GM18868 (cell line): ENCODE results near the gene MEGF11.

Source experiments
- ATAC-seq: cut with Tn5 transposase; IDR thresholded peaks from one replicate; pipeline ENCODE4 v1.9.1; 2021; ENCODE audit warnings: mild to moderate bottlenecking, moderate library complexity; ENCODE audit not compliant: unreplicated experiment

The MEGF11 gene

DNA sequence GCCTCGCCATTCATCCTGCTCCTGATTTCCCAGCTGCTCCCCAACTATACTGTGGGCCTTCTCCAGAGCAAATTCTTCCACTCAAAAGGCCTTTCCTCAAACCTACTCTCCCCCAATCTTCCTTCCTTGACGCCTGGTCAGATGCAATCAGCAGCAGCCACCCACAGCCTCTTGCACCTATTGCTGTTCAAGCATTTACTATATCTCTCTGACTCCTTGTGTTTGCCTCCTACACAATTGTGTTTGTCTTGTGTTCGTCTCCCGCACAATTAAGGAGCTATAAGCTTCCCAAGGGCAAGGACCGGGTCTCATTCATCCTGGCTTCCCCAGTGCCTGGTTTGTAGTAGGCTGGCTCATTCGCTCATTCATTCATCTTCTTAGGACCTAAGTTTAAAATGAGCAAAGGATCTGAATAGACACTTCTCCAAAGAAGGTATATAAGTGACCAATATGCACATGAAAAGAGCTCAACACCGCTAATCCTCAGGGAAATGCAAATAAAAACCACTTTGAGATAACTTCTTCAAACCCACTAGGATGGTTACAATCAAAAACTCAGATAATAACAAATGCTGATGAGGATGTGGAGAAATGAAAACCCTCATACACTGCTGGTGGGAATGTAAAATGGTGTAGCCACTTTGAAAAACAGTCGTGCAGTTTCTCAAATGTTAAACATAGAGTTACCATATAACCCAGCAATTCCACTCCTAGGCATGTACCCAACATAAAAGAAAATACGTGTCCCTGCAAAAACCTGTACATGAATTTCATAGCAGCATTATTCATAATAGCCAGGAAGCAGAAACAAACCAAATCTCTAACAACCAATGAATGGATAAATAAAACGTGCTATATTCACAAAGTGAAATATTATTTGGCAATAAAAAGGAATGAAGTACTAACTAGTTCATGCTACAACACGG lies 31.0 kb downstream of the MEGF11 start:
- no peak for ATAC-seq

DNA sequence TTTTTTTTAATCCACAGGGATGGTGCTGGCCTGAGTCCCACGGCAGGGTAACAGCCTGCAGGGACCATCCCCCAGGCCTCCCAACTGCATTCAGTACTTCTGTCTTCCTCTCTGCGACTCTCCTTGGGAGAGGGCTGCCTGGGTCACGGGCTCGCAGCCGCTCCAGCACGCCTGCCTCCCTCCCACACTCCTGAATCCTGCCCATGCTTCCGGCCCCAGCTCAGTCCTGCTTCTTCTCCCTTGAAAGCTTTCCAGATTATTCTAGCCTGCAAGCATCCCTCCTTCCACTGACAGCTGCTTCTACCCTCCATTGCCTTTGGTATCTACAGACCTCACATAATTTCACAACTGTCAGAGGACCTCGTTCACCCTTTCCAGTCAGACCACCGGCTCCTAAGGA lies 32.4 kb downstream of the MEGF11 start:
- no peak for ATAC-seq

DNA sequence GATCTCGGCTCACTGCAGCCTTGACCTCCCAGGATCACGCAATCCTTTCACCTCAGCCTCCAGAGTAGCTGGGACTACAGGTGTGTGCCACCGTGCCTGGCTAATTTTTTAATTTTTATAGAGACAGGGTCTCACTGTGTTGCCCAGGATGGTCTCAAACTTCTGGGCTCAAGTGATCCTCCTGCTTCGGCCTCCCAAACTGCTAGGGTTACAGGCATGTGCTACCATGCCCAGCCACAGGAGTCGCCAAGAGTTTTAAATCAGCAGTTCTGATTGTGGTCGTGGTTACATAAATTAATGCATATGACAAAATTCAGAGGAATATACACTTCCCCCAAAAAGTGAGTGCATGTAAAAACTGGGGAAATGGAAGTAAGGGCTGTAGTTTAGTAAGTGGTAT lies 32.9 kb downstream of the MEGF11 start:
- no peak for ATAC-seq

DNA sequence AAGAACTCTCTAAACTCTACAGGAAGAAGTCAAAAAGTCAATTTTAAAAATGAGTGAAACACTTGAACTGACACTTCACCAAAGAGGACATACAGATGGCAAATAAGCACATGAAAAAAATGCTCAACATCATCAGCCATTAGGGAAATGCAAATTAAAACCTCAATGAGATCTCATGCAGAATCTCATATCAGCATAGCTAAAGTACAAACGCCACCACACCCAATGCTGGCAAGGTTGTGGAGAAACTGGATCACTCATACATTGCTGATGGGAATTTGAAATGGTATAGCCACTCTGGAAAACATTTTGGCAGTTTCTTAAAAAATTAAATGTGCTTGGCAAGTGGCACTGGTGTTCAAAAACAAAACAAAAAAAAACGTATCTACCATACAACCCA lies 34.2 kb downstream of the MEGF11 start:
- ATAC-seq, result no peak

DNA sequence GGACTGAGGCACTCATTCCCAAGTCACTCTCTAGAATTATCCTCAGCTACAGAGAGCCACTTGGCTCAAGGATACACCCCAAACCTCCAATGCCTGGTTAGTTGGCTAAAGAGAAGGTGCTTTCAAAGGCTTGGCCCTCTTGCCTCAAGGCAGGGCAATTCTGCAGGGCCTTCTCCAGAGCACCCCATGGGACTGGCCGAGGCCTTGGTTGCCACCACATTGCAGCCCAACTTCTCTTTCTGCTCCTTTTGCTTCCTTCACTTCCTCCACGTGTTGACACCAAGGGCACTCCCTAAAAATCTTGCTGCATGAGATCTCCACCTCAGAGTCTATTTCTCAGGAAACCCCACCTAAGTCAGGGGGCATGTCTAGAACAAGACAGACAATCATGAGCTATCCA lies 36.7 kb downstream of the MEGF11 start:
- no peak for ATAC-seq

DNA sequence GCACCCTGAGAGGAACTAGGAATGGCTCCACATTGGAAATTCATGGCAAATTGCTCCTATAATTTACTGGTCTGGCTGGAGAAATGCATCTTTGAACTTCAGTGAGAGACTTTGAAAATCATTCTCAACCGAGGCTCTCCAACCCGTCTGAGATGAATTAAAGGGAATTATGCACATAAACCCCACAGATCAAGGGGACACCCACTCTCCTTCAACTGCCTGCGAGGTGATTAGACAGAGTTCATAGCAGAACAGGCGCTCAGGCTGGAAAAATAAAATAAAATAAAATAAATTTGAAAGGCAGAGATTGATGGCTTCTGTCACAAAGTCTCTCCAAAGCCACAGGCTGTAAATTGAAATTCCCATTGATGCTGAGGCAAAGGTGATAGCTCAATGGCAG lies 37.7 kb downstream of the MEGF11 start:
- no peak for ATAC-seq

DNA sequence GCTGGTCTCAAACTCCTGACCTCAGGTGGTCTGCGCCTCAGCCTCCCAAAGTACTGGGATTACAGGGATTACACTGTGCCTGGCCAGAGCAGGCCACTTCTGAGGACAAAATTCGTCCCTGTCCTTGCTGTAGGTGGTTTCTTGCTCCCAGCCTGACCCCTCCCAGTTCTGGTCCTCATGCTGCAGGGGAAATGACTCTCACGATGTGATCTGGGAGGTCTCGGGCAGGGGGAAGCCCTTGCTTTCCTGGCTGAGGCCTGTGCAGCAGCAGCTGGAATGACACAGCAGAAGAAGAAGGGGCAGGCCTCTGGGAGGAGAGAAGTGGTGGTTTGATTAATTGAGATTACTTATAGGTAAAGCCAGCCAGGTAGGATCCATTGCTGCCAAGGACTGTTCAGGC lies 39.3 kb downstream of the MEGF11 start:
- no peak for ATAC-seq

DNA sequence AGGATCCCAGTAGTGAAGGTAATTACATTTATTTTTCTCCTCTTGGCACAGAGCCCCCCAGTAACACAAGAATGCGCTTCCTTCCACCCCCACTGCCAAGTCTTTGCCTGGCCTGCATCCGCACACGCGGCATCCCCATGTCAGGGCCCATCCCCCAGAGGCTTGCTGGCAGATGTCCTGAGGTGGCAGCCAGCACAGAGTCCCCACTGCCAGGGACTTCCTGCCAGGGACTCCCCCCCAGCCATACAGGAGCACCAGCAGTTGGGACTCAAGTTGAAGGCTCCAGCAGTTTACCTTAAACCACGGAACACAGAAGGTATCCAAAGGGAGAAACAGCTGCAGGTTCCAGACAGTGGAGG lies 41.0 kb downstream of the MEGF11 start:
- no peak for ATAC-seq

DNA sequence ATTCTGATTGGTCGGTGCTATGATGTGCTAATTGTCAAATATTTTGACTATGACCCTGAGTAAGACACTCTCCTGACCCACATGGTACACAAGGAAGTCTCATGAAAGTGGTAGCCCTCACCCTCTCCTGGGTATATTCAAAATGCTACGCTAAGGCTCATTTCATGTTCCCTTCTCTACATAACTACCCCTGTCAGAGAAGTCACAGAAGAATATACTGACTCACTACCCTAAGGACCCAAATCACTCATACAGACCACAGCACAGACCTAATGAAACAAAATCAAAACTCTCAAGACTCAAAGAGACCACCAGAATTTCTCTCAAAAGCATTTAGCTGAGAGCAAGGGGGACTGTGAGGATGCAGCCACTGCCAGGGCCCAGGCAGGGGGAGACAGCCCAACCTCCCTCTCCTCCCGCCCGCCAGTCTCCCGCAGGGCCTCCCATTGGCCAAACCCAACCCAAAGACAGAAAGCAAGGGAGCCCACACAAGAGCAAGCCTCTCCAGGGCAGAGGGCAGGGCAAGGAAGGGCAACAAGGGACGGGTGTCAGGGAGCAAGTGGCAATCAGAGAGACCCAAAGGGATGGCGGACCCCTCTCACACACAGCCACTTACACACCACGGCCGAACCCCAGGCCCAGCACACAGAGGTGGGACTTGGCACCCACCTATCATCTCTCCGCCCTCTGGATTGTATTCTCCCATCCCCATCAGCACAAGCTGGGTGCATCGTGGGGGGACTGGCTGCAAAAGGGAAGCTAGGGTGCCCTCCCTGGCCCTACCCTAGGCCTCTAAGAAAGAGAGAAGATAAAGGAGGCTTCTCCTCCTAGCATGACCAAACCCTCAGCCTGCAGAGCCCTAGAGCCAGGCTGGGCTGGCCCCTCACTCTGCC lies 41.6 kb downstream of the MEGF11 start:
- no peak for ATAC-seq

DNA sequence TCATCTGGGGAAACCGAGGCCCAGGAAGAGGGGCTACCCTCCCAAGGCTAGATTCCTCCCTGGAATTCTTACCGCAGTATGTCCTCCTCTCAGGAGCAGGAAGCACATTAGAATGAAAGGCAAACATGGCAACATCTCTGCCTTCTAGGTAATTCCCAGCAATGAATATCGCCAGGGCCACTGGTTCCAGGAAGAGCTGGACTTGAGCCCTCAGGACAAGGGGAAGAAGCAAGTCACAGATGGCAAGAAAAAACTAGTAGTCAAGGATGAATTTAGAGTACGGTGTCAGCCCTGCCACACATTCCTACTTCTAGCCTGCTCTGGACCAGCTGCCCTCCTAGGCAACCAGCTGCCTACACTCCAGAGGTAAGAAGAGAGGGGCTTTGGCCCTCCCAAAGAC lies 42.9 kb downstream of the MEGF11 start:
- no peak for ATAC-seq

DNA sequence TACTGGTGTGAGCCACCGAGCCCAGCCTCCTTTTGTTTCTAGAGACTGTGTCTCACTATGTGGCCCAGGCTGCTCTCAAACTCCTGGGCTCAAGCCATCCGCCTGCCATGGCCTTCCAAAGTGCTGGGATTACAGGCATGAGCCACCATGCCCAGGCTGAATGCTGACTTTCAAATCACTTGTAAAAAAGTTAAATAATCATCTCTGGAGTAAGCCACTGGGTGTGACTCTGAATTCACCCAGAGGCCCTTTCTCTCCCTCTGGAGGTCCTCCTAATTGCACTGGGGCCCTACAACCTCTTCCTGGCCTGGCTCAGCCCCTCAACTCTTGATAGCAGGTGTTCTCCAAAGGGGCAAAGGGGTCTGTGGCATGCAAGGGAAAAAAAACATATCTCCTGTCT lies 54.8 kb downstream of the MEGF11 start:
- ATAC-seq, result no peak

DNA sequence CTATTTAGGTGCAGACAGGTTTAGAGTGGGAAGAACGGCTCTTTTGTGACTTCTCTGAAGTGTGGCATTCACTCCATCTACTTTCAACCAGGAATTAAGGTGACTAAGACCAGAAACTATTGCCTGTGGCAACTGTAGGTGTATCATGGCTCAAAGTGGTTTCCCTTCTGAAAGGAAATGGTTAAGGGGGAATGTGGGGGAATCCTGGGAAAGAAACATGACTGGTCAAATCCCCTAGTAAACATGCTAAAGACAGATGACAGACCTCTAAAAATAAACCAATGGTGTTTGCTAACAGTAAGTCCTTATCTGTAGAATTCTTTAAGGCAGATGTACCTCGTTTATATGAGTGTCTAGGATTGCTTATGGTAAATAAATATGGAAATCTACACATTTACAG lies 56.9 kb downstream of the MEGF11 start:
- ATAC-seq, result no peak

DNA sequence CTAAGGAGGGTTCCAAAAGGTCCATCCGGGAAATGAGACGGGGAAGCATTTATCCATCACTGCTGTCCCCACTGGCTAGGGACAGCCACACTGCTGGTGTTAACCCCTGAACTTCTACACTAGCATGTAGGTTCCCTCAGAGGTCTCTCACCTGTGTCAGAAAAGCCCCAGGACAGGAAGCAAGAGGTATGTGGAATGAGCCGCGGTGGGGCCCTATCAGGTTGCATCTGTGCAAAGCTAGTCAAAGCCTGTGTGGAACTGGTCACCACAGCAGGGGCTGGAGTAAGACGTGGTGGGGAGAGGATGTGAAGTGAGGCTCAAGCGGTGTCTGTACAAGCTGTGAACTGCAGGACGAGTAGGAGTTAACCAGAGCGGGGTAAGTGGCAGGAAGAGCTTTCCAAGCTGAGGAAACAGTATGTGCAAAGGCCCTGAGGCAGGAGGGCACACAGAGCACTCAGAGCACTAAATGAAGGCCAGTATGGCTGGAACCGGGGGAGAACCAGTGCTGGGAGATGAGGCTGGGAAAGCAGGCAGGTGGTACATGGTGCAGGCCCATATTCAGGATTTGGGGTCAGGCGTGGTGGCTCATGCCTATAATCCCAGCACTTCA lies 57.8 kb downstream of the MEGF11 start:
- ATAC-seq, result no peak

DNA sequence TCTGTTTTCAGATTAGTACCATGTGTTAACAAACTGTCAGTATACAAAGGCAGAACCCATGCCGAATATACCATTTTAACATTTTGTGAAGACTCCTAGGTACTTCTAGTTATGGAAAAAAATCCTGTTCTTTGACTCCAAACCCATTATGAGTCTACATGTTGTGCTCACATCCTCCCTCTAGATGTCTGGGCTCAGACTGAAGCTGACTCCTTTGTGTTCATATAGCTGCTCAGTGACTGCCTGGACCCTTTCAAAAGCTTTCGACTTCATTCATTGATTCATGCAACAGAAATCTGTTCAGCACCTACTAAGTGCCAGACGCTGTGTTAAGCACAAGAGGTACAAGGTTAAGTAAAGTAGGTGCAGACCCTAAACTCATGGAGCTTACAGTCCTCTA lies 60.5 kb downstream of the MEGF11 start:
- no peak for ATAC-seq

DNA sequence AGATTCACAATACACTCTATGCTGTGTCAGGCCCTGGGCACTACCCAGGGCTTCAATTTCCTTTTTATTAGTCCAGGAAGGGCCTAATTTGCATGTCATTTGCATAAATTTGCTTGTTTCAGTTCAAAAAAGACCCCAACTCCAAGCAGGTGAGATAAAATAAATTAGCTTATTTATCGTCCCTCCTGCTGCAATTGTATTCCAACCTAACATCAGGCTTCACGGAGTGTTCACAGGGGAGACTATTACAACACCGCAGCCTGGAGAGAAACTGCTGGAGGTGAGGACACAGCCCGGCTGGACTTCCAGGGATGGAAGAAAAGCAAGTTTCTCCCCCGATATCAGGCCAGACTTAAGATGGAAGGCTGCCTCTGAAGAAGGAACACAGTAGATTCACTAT lies 62.8 kb downstream of the MEGF11 start:
- ATAC-seq, result no peak

DNA sequence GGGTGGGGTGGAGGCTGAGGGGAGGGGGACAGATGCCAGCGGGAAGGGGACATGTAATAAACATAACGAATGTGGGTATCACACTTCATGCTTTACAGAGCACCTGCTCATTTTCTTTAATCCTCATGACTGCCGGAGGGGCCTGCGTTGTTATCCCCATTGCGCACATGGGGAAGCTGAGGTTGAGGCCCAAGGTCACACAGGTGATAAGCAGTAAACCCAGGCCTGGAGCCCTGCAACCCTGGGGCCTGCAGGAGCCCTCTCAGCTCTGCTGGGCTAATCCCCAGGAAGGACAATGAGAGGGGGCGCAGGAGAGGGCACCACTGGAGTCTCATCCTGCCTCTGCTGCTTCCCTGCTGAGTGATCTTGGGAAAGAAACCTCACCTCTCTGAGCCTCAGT lies 64.3 kb downstream of the MEGF11 start:
- ATAC-seq, result no peak

DNA sequence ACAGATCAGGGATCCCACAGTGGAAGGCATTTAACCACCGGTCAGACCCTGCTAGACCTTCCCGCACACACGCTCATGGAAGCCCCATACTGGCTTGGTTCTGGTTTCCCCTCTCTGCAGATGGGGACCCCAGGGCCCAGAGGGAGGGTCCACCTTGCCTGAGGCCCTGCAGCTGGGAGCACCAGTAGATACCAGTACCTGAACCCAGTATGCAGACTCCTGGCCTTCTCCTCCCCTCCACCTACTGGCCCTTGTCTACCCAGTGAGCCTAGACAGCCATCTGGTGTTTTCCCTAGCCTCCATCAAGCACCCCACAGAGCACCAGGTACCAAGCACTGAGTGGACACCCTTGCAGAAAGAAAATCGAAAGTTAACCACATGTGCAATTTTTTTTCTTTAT lies 65.1 kb downstream of the MEGF11 start:
- no peak for ATAC-seq

DNA sequence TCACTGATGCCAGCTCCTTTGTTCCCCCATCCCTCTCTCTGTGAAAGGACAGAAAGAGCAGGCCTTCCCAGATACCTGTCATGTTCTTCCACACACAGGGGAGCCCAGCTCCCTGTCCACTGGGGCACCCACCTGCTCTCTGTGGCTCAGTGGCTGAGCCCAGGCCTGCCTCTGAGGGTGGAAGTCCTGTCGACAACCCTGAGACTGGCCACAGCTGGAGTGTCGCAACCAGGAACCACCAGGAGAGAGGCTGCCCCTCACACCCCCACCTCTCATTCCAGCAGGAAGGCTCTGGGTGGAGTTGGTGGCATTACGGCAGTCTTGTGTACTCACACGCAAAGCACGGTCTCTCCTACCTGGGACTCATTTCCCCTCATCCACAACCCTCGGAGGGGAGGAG lies 66.3 kb downstream of the MEGF11 start:
- no peak for ATAC-seq

DNA sequence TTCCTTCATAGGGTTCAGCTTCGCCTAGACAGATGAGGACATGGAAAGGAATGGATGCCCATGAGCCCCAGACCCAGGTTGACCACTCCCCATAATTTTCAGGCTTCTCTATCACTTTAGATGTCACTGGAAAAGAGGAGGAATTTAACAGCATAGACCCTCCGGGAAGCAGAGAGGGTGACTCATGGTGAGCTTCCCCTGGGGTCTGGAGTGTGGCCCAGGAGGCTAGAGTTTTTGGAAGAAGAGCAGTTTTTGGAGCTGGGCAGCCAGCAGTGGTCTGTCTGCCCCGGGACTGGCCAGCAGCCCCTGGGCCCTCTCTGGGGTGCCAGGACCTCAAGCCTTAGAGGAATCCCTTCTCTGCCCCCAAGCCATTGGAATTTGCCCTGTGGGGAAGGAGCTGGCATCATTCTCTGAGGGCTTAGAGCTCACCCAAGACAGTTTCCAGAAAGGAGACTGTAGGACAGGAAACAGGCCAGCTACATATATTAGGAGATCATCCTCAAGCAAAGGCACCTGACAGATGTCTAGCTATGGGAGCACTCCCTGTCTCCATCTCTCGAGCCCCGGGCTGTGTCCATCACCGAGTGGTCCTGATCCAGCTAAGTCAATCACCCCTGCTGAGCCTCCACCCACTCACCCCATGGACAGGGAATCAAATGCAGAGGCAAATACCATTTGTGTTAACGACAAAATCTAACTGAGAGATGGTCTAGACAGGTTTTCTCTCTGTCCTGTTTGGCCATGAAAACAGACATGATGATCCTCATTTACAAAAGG lies 67.3 kb downstream of the MEGF11 start:
- ATAC-seq, result no peak

DNA sequence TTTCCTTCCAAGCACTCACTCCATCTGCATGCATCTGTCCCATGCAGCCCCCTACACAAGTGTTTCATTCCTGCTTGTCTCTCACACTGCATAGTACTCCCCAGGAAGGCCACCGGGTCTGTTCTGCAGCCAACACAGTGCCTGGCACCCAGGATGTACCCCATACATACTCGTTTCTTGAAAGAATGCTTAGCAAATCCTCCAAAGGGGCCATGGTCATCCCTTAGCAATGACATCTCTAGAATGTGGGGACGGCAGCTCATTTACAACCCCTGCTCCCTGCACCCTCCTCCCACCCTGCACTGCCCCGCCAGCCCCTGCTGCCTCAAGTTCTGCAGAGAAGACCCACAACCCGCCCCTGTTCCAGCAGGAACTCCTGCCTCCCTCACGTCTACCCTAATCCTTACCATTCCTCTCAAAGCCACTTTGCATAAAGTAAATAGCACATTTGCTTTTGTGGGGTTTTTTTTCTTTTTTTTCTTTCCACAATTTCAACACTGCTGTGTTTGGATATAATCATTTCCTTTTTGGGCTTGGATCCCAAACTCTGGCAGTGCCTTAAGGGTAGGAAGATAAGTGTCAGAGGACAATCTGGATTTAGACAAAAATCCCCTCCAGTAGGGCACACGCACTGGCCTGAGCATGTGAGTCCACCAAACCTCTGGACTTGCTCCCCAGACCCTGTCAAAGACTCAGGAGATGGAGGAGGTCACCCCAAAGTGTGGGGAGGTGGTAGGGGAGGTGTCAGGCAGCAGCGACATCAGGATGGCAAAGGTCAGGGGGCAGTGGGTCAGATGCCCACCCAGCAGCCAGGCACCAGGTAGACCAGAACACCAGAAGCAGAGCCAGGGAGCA lies 68.4 kb downstream of the MEGF11 start:
- ATAC-seq, result no peak
